SH-SY5Y (cell line): Measurements from ENCODE around the gene ANKRD13D.

Experiments used
- GATA2 ChIP-seq: IDR thresholded peaks from 2 replicates; pipeline ENCODE4 v1.6.1; 2011; ENCODE audit warnings: mild to moderate bottlenecking, low read depth, low read length
- GATA3 ChIP-seq: IDR thresholded peaks from 2 replicates; pipeline ENCODE4 v1.6.1; 2011; ENCODE audit warnings: low read depth, mild to moderate bottlenecking, low read length, moderate library complexity

DNA sequence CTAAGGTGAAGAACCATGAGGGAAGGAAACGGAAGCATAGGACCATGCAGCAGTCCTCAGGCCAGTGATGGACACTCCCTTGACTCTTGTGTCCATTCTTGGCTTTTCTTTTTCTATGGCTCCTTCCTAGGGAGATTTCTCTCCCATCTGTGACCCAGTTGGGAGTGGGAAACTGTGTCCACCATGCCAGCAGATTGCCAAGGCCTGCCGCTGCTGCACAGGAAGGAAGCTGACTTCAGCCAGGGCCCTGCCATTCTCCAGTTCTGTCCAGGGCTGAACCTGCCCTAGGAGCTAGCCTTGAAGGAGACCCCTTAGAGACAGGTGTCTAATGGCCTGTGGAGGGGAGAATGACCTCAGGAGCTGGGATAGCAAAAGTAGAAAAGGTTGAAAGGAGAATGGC lies 31.6 kb downstream of the ANKRD13D start:
- no peak for TF ChIP-seq GATA3
- no peak for TF ChIP-seq GATA2
